ENCODE measurements around the gene CNBD2.
"Not testable (repeated sequence)": the region's sequence is repeated elsewhere in the genome, so short reads cannot be mapped to it uniquely, and the experiment has no call there.

- TF ChIP-seq, protein P1, sequence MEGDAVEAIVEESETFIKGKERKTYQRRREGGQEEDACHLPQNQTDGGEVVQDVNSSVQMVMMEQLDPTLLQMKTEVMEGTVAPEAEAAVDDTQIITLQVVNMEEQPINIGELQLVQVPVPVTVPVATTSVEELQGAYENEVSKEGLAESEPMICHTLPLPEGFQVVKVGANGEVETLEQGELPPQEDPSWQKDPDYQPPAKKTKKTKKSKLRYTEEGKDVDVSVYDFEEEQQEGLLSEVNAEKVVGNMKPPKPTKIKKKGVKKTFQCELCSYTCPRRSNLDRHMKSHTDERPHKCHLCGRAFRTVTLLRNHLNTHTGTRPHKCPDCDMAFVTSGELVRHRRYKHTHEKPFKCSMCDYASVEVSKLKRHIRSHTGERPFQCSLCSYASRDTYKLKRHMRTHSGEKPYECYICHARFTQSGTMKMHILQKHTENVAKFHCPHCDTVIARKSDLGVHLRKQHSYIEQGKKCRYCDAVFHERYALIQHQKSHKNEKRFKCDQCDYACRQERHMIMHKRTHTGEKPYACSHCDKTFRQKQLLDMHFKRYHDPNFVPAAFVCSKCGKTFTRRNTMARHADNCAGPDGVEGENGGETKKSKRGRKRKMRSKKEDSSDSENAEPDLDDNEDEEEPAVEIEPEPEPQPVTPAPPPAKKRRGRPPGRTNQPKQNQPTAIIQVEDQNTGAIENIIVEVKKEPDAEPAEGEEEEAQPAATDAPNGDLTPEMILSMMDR (IDR thresholded peaks at IDR 0.05): not testable (repeated sequence)
- not testable (repeated sequence) for TF ChIP-seq EZH2 (IDR thresholded peaks at IDR 0.05; ENCODE audit: borderline replicate concordance, insufficient read depth, low read depth, low read length, poor library complexity, severe bottlenecking)
Observed at GRCh38 chr20:36046073-36046798, 77.8 kb downstream of the CNBD2 start.

Measured in B cell (primary cell).